Measurements from ENCODE around the gene MRC1.

The MRC1 gene

GRCh38 chr10:17817790-17818189 is 8.6 kb downstream of the MRC1 start:
- no peak for DNase-seq (ENCODE audit: low read depth in 1 of 2, low spot score in 1 of 2)
- no peak for TF ChIP-seq SPI1 (IDR thresholded peaks at IDR 0.05; ENCODE audit: borderline replicate concordance, low read depth)
- no peak for TF ChIP-seq POLR2AphosphoS5 (IDR thresholded peaks at IDR 0.05; ENCODE audit: low read depth)
- TF ChIP-seq, protein P1, sequence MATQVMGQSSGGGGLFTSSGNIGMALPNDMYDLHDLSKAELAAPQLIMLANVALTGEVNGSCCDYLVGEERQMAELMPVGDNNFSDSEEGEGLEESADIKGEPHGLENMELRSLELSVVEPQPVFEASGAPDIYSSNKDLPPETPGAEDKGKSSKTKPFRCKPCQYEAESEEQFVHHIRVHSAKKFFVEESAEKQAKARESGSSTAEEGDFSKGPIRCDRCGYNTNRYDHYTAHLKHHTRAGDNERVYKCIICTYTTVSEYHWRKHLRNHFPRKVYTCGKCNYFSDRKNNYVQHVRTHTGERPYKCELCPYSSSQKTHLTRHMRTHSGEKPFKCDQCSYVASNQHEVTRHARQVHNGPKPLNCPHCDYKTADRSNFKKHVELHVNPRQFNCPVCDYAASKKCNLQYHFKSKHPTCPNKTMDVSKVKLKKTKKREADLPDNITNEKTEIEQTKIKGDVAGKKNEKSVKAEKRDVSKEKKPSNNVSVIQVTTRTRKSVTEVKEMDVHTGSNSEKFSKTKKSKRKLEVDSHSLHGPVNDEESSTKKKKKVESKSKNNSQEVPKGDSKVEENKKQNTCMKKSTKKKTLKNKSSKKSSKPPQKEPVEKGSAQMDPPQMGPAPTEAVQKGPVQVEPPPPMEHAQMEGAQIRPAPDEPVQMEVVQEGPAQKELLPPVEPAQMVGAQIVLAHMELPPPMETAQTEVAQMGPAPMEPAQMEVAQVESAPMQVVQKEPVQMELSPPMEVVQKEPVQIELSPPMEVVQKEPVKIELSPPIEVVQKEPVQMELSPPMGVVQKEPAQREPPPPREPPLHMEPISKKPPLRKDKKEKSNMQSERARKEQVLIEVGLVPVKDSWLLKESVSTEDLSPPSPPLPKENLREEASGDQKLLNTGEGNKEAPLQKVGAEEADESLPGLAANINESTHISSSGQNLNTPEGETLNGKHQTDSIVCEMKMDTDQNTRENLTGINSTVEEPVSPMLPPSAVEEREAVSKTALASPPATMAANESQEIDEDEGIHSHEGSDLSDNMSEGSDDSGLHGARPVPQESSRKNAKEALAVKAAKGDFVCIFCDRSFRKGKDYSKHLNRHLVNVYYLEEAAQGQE (IDR thresholded peaks at IDR 0.05; ENCODE audit: insufficient replicate concordance, low read depth): no peak
- TF ChIP-seq CTCF (IDR thresholded peaks at IDR 0.05; ENCODE audit: insufficient read depth, low read length): no peak
- no peak for TF ChIP-seq GABPA (IDR thresholded peaks at IDR 0.05; ENCODE audit: low read depth)
- no peak overlapping the region for H3K4me3 ChIP-seq (replicated peaks; ENCODE audit: insufficient read depth, low read length)
- no peak overlapping the region for H3K27ac ChIP-seq (replicated peaks)
- no peaks in the 10 kb centered on the region for H3K27me3 ChIP-seq (ENCODE audit: insufficient read depth, poor library complexity, severe bottlenecking)

DNA sequence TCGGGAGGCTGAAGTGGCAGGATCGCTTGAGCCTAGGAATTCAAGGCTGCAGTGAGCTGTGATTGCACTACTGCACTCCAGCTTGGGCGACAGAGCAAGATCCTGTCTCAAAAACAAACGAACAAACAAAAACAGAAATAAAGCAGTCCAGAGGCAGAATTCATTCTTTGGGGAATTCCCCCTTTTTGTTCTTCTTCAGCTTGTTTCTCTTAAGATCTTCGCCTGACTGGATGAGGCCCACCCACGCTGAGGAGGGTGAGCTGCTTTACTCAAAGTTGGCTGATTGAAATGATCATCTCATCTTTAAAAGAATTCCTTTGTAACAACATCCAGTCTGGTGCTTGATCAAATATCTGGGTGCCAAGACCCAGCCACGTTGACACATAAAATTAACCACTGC is 10.7 kb downstream of the MRC1 start:
- no peak for DNase-seq (ENCODE audit: low read depth in 1 of 2, low spot score in 1 of 2)
- TF ChIP-seq CTCF (IDR thresholded peaks at IDR 0.05; ENCODE audit: insufficient read depth, low read length): no peak
- Histone ChIP-seq H3K27me3 (ENCODE audit: insufficient read depth, poor library complexity, severe bottlenecking) (no peaks in the 10 kb centered on the region), H3K27ac (replicated peaks) (no peak overlapping the region), H3K4me3 (replicated peaks; ENCODE audit: insufficient read depth, low read length) (no peak overlapping the region)

DNA sequence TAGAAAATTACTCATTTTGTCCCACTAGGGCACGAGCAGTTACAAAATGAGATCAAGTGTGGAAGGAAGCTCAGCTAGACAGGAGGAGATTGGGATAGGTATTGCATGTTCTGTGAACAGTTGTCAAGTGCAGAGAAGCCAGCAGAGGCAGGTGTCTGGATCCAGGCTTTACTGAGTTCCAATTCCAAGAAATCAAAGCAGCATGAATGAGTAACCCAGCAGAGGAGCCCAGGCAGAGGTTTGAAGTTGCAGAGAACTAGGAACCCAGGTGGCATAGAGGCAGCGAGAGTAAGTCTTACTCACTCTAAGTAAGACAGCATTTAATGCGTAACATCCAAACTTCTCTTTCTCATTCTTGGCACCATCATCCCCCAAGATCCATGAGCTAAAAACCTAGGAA is 11.8 kb downstream of the MRC1 start:
- Histone ChIP-seq H3K27me3 (ENCODE audit: insufficient read depth, poor library complexity, severe bottlenecking) (no peaks in the 10 kb centered on the region), H3K27ac (replicated peaks) (no peak overlapping the region), H3K4me3 (replicated peaks; ENCODE audit: insufficient read depth, low read length) (no peak overlapping the region)
- TF ChIP-seq POLR2AphosphoS5 (IDR thresholded peaks at IDR 0.05; ENCODE audit: low read depth) (no peak), CTCF (IDR thresholded peaks at IDR 0.05; ENCODE audit: insufficient read depth, low read length) (no peak)
- no peak for DNase-seq (ENCODE audit: low read depth in 1 of 2, low spot score in 1 of 2)

DNA sequence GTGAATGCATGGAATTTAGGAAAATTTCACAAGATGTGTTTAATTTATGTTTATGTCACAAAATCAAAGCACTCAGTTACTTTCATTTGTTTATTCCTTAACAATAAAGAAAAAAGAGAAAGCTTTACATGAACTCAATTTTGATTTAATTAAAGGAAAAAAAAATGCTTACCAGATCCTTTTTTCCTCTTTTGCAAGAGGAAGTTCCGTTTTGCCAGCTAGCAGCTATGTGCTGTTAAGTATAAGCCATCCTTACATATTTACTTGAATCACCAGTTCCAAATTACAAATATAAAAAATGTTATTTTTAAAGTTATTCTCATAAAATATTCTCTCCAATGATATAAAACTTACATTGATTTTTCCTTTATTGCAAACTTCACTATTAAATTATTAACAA is 12.7 kb downstream of the MRC1 start:
- Histone ChIP-seq H3K27ac (replicated peaks) (no peak overlapping the region), H3K4me3 (replicated peaks; ENCODE audit: insufficient read depth, low read length) (no peak overlapping the region), H3K27me3 (ENCODE audit: insufficient read depth, poor library complexity, severe bottlenecking) (no peaks in the 10 kb centered on the region)
- DNase-seq (ENCODE audit: low read depth in 1 of 2, low spot score in 1 of 2): no peak
- TF ChIP-seq CTCF (IDR thresholded peaks at IDR 0.05; ENCODE audit: insufficient read depth, low read length) (no peak), POLR2AphosphoS5 (IDR thresholded peaks at IDR 0.05; ENCODE audit: low read depth) (no peak), GABPA (IDR thresholded peaks at IDR 0.05; ENCODE audit: low read depth) (no peak), SPI1 (IDR thresholded peaks at IDR 0.05; ENCODE audit: borderline replicate concordance, low read depth) (no peak)

- H3K4me3 ChIP-seq (replicated peaks; ENCODE audit: insufficient read depth, low read length): no peak overlapping the region
- no peaks in the 10 kb centered on the region for H3K27me3 ChIP-seq (ENCODE audit: insufficient read depth, poor library complexity, severe bottlenecking)
- DNase-seq (ENCODE audit: low read depth in 1 of 2, low spot score in 1 of 2): no peak
- H3K27ac ChIP-seq (replicated peaks): no peak overlapping the region
- TF ChIP-seq SPI1 (IDR thresholded peaks at IDR 0.05; ENCODE audit: borderline replicate concordance, low read depth) (no peak), CTCF (IDR thresholded peaks at IDR 0.05; ENCODE audit: insufficient read depth, low read length) (no peak), POLR2AphosphoS5 (IDR thresholded peaks at IDR 0.05; ENCODE audit: low read depth) (no peak), GABPA (IDR thresholded peaks at IDR 0.05; ENCODE audit: low read depth) (no peak)
- TF ChIP-seq, protein P1 (IDR thresholded peaks at IDR 0.05; ENCODE audit: insufficient replicate concordance, low read depth): no peak
Observed at GRCh38 chr10:17831341-17831740, 22.2 kb downstream of the MRC1 start.
